CD14-positive monocyte (primary cell): Measurements from ENCODE around the gene STARD5. TPM values are rescaled to one million over a fixed set of nuclear protein-coding genes. Genes with fewer than 3 reads are reported as not detected.

ENCODE experiments used
- DNase-seq, 3 donors: peaks; one replicate each; pipeline ENCODE4 v3.0.0-alpha.2; 2011 to 2022
- H2AFZ ChIP-seq: 2 replicates; pipeline ENCODE4 v1.6.0; 2012; ENCODE audit warnings: mild to moderate bottlenecking, low read depth, low read length, inconsistent platforms; ENCODE audit not compliant: insufficient read depth, poor library complexity, severe bottlenecking
- H3K27ac ChIP-seq, 2 donors: 1 replicate in 1 of 2; 2 replicates in 1 of 2; pipeline ENCODE4 v1.5.1; 2012 to 2013; ENCODE audit warnings: low read length in 2 of 2, control low read depth in 1 of 2, inconsistent platforms in 1 of 2, low read depth in 1 of 2, mild to moderate bottlenecking in 1 of 2
- H3K27me3 ChIP-seq, 2 donors: one replicate each; pipeline versions ENCODE4 v1.6.0 to v1.6.1; 2011 to 2013; ENCODE audit warnings: low read length in 2 of 2; ENCODE audit not compliant: control insufficient read depth in 2 of 2, insufficient read depth in 2 of 2
- H3K36me3 ChIP-seq, 2 donors: replicated peaks in 1 of 2; 1 replicate in 1 of 2; 2 replicates in 1 of 2; pipeline versions ENCODE4 v1.5.1 to v1.6.1; 2012 to 2013; ENCODE audit warnings: low read length in 2 of 2, control low read depth in 1 of 2, inconsistent platforms in 1 of 2, mild to moderate bottlenecking in 1 of 2; ENCODE audit not compliant: insufficient read depth in 2 of 2, control insufficient read depth in 1 of 2
- H3K4me1 ChIP-seq, 2 donors: 1 replicate in 1 of 2; 2 replicates in 1 of 2; pipeline versions ENCODE4 v1.5.1 to v1.6.1; 2012 to 2013; ENCODE audit warnings: low read length in 2 of 2, control low read depth in 1 of 2, inconsistent platforms in 1 of 2, mild to moderate bottlenecking in 1 of 2, moderate library complexity in 1 of 2; ENCODE audit not compliant: insufficient read depth in 2 of 2, control insufficient read depth in 1 of 2
- H3K4me2 ChIP-seq: replicated peaks from 2 replicates; pipeline ENCODE3; 2012; ENCODE audit warnings: low read length, moderate library complexity, mild to moderate bottlenecking; ENCODE audit not compliant: poor library complexity, severe bottlenecking; ENCODE audit errors: extremely low read depth
- H3K4me3 ChIP-seq, 3 experiments: fragments of 200-600 bp in 1 of 3; sonication (generic) in 1 of 3; replicated peaks in 1 of 3; 1 replicate in 2 of 3; 2 replicates in 1 of 3; pipeline ENCODE4 v1.5.1; 2011 to 2013; ENCODE audit warnings: low read length in 3 of 3, mild to moderate bottlenecking in 3 of 3, control low read depth in 2 of 3, low read depth in 2 of 3, inconsistent platforms in 1 of 3, moderate library complexity in 1 of 3
- H3K79me2 ChIP-seq: 2 replicates; pipeline ENCODE4 v1.6.0; 2012; ENCODE audit warnings: mild to moderate bottlenecking, control low read depth, inconsistent platforms, low read length, moderate library complexity; ENCODE audit not compliant: insufficient read depth
- H3K9ac ChIP-seq: 2 replicates; pipeline ENCODE4 v1.6.0; 2017; ENCODE audit warnings: low read length, mild to moderate bottlenecking; ENCODE audit not compliant: insufficient read depth, poor library complexity, severe bottlenecking
- H3K9me3 ChIP-seq, 2 donors: replicated peaks in 1 of 2; 1 replicate in 1 of 2; 2 replicates in 1 of 2; pipeline versions ENCODE4 v1.5.1 to v1.6.1; 2012 to 2013; ENCODE audit warnings: low read length in 2 of 2, control low read depth in 1 of 2; ENCODE audit not compliant: control insufficient read depth in 1 of 2, insufficient read depth in 1 of 2
- H4K20me1 ChIP-seq: 2 replicates; pipeline ENCODE4 v1.6.0; 2012; ENCODE audit warnings: mild to moderate bottlenecking, low read length, control low read depth, moderate library complexity; ENCODE audit not compliant: insufficient read depth
- H3K27ac Mint-ChIP-seq, 7 donors: one replicate each; pipeline ENCODE4 v1.8.0; 2020; ENCODE audit warnings: mild to moderate bottlenecking in 7 of 7, mixed read lengths in 7 of 7, moderate library complexity in 6 of 7, inconsistent platforms in 2 of 7
- H3K27me3 Mint-ChIP-seq, 3 donors: one replicate each; pipeline ENCODE4 v1.8.0; 2021 to 2022; ENCODE audit warnings: low read depth in 3 of 3, mild to moderate bottlenecking in 3 of 3, mixed read lengths in 3 of 3, moderate library complexity in 3 of 3, inconsistent platforms in 1 of 3
- H3K36me3 Mint-ChIP-seq, 2 donors: one replicate each; pipeline ENCODE4 v1.8.0; 2020; ENCODE audit warnings: mixed read lengths in 2 of 2, inconsistent platforms in 1 of 2, mild to moderate bottlenecking in 1 of 2
- H3K4me1 Mint-ChIP-seq: one replicate; pipeline ENCODE4 v1.8.0; 2020; ENCODE audit warnings: mild to moderate bottlenecking, mixed read lengths
- H3K4me3 Mint-ChIP-seq, 2 donors: one replicate each; pipeline ENCODE4 v1.8.0; 2020; ENCODE audit warnings: mild to moderate bottlenecking in 2 of 2, mixed read lengths in 2 of 2, moderate library complexity in 1 of 2
- H3K9me3 Mint-ChIP-seq, 7 donors: one replicate each; pipeline ENCODE4 v1.8.0; 2020 to 2022; ENCODE audit warnings: mixed read lengths in 7 of 7, mild to moderate bottlenecking in 6 of 7, moderate library complexity in 6 of 7, inconsistent platforms in 2 of 7
- WGBS: methylation state at CpG from one replicate; pipeline ENCODE4 v1.1.5; 2013; ENCODE audit warnings: missing lambda C conversion rate; ENCODE audit not compliant: insufficient coverage; 5-methylcytosine and 5-hydroxymethylcytosine counted together
- intact Hi-C, 2 donors: fragments of 100-400 bp; cut with micrococcal nuclease; formaldehyde crosslinking; loops; one replicate each; pipeline versions ENCODE4 v1.15.0 to v1.15.1; 2023
- polyA plus RNA-seq, 3 donors: library from polyadenylated mRNA; depleted of rRNA in 1 of 3; unstranded in 2 of 3; stranded (reverse) in 1 of 3; fragments of 300-500 nt in 2 of 3; fragments of >200 nt in 1 of 3; fragmentation: Illumina TruSeq in 2 of 3; gene quantifications; 1 replicate in 2 of 3; 2 replicates in 1 of 3; pipeline ENCODE4 v1.2.3, GENCODE V29; 2012 to 2021
- TF ChIP-seq, protein P1 (sequence below): fragments of 200-600 bp; IDR thresholded peaks from one replicate; pipeline ENCODE4 v1.8.0; 2022; ENCODE audit warnings: antibody characterized with exemption, mild to moderate bottlenecking

The STARD5 gene
- polyA plus RNA-seq, 3 donors: 1.5 to 15.1 (median 2.5) TPM

DNA sequence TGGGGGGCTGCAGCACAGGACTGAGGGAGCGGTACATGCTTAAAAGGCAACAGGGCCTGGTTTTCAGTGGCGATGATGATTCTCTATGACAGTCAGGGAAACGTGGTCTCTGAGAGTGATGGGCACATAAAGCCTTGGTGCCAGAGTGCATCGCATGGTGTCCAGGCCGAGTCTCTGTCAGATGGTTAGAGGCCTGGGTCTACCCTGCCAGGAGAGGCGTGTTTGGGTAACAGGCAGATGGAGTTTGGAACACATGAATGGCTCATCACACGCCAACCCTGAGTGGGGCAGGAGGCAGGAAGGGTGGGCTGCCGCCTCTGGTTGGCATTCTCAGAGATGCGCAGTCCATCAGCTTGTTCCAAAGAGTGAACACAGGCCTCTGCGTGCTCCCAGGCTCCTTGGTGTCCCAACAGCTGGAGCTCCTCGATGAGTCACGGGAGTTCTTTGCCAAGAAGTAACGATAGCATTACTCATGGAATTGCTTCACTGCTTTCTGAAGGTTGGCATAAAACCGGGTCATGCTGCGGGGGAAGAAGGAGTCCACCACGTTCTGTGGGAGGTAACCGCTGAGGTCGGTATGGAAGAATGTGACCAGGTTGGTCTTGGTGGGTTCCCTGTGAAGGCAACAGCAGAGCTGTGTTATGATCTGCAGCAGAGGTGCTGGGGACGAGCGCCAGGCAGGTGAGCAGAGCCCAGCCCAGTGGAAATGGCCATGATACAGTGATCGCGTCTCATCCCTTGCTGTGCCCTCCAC lies 11.0 kb downstream of the STARD5 start:
- intact Hi-C loops: no loop called here
- H3K4me2 ChIP-seq: peak overlapping the region; percentile 27
- Mint-ChIP-seq H3K27ac (peak overlapping the region; percentile 94 to 99 (median 98)), H3K4me1 (peaks cover 66% of the 10 kb centered on the region), H3K9me3 (peaks cover 0 to 2% (median 0%) of the 10 kb centered on the region in 7 donors), H3K4me3 (peak overlapping the region in 1 of 2 donors; percentile 35), H3K36me3 (peaks cover 61 to 69% of the 10 kb centered on the region in 2 donors), H3K27me3 (peaks cover 0 to 4% (median 0%) of the 10 kb centered on the region in 3 donors)
- H3K27me3 ChIP-seq: no peaks in the 10 kb centered on the region
- WGBS: 62% methylated on average over 22 of the region's 22 CpGs
- peak; percentile 94 to 97 (median 96) for DNase-seq
- peak overlapping the region; percentile 97 to 98 for H3K27ac ChIP-seq
- no peak overlapping the region for H2AFZ ChIP-seq
- H3K9me3 ChIP-seq: no peaks in the 10 kb centered on the region
- peak overlapping the region; percentile 72 for H3K9ac ChIP-seq
- TF ChIP-seq, protein P1, sequence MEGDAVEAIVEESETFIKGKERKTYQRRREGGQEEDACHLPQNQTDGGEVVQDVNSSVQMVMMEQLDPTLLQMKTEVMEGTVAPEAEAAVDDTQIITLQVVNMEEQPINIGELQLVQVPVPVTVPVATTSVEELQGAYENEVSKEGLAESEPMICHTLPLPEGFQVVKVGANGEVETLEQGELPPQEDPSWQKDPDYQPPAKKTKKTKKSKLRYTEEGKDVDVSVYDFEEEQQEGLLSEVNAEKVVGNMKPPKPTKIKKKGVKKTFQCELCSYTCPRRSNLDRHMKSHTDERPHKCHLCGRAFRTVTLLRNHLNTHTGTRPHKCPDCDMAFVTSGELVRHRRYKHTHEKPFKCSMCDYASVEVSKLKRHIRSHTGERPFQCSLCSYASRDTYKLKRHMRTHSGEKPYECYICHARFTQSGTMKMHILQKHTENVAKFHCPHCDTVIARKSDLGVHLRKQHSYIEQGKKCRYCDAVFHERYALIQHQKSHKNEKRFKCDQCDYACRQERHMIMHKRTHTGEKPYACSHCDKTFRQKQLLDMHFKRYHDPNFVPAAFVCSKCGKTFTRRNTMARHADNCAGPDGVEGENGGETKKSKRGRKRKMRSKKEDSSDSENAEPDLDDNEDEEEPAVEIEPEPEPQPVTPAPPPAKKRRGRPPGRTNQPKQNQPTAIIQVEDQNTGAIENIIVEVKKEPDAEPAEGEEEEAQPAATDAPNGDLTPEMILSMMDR: no peak
- H3K79me2 ChIP-seq: peaks cover 8% of the 10 kb centered on the region
- peaks cover 40 to 52% of the 10 kb centered on the region in 2 donors for H3K4me1 ChIP-seq
- H3K36me3 ChIP-seq: peaks cover 24 to 39% of the 10 kb centered on the region in 2 donors
- no peak overlapping the region for H3K4me3 ChIP-seq
- peaks cover 42% of the 10 kb centered on the region for H4K20me1 ChIP-seq

DNA sequence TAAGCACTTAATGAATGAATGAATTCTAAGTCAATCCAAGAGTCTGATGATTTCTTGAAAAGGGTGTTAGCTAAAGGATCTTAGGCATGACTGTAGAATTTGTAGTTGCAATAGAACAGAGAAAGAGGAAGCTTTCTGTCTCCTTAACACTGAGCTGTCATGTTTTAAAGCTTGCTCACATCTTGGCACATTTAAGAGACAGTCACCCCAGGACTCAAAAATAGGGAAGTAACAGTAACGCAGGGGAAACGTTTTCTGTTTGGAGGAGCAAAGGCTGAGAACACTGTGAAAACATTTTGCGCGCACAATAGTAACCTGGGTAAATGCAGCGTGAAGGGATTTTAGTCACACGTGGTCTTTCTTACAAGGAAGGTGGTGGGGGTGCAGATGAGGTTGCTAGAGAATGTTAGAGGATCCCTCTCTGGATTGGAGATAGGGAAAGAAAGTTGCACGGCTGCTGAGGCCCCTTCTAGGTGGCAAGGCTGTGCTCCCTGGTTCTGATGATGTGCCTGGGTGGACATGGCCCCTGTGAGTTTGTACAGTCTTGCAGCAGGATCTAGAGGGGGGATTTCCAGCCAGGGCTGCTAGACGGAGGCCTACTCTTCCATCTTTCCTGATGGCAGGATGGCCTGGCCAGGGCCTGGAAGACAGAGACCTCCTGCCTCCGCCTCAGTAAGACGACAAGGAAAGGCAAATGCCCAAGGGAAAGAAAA lies 12.0 kb downstream of the STARD5 start:
- peaks cover 40 to 52% of the 10 kb centered on the region in 2 donors for H3K4me1 ChIP-seq
- Mint-ChIP-seq H3K4me1 (peaks cover 64% of the 10 kb centered on the region), H3K27me3 (peaks cover 0 to 4% (median 0%) of the 10 kb centered on the region in 3 donors), H3K36me3 (peaks cover 63 to 70% of the 10 kb centered on the region in 2 donors), H3K4me3 (peak overlapping the region; percentile 17 to 69), H3K9me3 (peaks cover 0 to 2% (median 0%) of the 10 kb centered on the region in 7 donors), H3K27ac (peak overlapping the region; percentile 94 to 99 (median 98))
- TF ChIP-seq, protein P1: no peak
- WGBS: 17% methylated on average over 9 of the region's 10 CpGs
- peak overlapping the region; percentile 97 to 98 for H3K27ac ChIP-seq
- H3K27me3 ChIP-seq: no peaks in the 10 kb centered on the region
- H3K4me3 ChIP-seq: peak overlapping the region in 1 of 3 experiments; percentile 44
- intact Hi-C loops: loop anchor here in 1 of 2 donors (2.0 kb wide), 1 partner anchor 17 kb away; no protein-coding TSS in a partner anchor
- peak; percentile 91 to 95 (median 95) for DNase-seq
- no peaks in the 10 kb centered on the region for H3K9me3 ChIP-seq
- H2AFZ ChIP-seq: no peak overlapping the region
- peak overlapping the region; percentile 72 for H3K9ac ChIP-seq
- peaks cover 18% of the 10 kb centered on the region for H3K79me2 ChIP-seq
- H3K4me2 ChIP-seq: peak overlapping the region; percentile 27
- H3K36me3 ChIP-seq: peaks cover 34 to 39% of the 10 kb centered on the region in 2 donors
- peaks cover 52% of the 10 kb centered on the region for H4K20me1 ChIP-seq
